Hepatocyte (in vitro differentiated cells): ENCODE data around the gene DHRS7.

Experiments
- CTCF ChIP-seq: fragments of 200-600 bp; sonication (generic); IDR thresholded peaks from 2 replicates; pipeline ENCODE4 v1.5.1; 2016; ENCODE audit warnings: antibody characterized with exemption, mild to moderate bottlenecking; ENCODE audit not compliant: poor library complexity
- EZH2 ChIP-seq: fragments of 200-600 bp; sonication (generic); IDR thresholded peaks from 2 replicates; pipeline ENCODE4 v1.6.1; 2016; ENCODE audit warnings: antibody characterized with exemption, mild to moderate bottlenecking, borderline replicate concordance
- EZH2phosphoT487 ChIP-seq: fragments of 200-600 bp; sonication (generic); IDR thresholded peaks from one replicate; pipeline ENCODE4 v1.6.1; 2018; ENCODE audit warnings: antibody characterized with exemption, mild to moderate bottlenecking, low read depth, moderate library complexity; ENCODE audit not compliant: unreplicated experiment, severe bottlenecking

DNA sequence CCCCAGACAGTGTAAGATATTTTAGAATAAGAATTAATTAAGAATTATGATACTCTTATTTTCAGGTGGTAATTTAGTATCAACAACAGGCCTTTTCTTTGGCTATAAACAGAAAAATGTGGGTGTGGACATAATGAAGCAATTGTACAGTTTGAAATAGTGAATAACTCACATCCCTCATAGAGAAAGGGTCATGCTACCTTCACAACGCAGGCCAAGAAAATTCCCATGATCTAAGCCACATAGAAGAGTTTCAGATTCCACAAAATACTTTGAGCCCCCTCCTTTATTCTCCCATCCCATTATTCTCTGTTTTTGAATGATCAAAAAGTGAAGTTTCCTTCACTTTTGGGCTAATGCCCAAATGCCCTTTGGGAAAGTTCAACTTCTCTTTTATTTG is 23.5 kb upstream of the DHRS7 start:
- TF ChIP-seq CTCF, result no peak
- TF ChIP-seq EZH2, result no peak
- TF ChIP-seq EZH2phosphoT487, result no peak
